NCI-H1092 (cell line): ENCODE data around the gene ATG101.
"Not testable (repeated sequence)": the region's sequence is repeated elsewhere in the genome, so short reads cannot be mapped to it uniquely, and the experiment has no call there.

ENCODE experiments used
- DNase-seq: peaks from one replicate; lab custom pipeline; 2025; lab: John Stamatoyannopoulos, UW

The ATG101 gene

GRCh38 chr12:52097045-52097666 is 27.4 kb downstream of the ATG101 start:
- no peak for DNase-seq

- DNase-seq, result not testable (repeated sequence)
Observed at GRCh38 chr12:52104431-52105089, 34.8 kb downstream of the ATG101 start.

GRCh38 chr12:52116222-52117125 is 46.7 kb downstream of the ATG101 start:
- DNase-seq, result not testable (repeated sequence)

GRCh38 chr12:52117806-52118475 is 48.2 kb downstream of the ATG101 start:
- peak; percentile 50 for DNase-seq

- peak; percentile 36 for DNase-seq
Observed at GRCh38 chr12:52119398-52120254, 49.8 kb downstream of the ATG101 start.

- no peak for DNase-seq
Observed at GRCh38 chr12:52120951-52121823, 51.4 kb downstream of the ATG101 start.

- peak; percentile 24 for DNase-seq
Observed at GRCh38 chr12:52121824-52122539, 52.2 kb downstream of the ATG101 start.

GRCh38 chr12:52122540-52122871 is 52.7 kb downstream of the ATG101 start:
- no peak for DNase-seq

GRCh38 chr12:52122904-52123303 is 53.1 kb downstream of the ATG101 start:
- no peak for DNase-seq

- no peak for DNase-seq
Observed at GRCh38 chr12:52123487-52124186, 53.9 kb downstream of the ATG101 start.

- peak; percentile 60 for DNase-seq
Observed at GRCh38 chr12:52125476-52125900, 55.7 kb downstream of the ATG101 start.

- DNase-seq, result no peak
Observed at GRCh38 chr12:52126050-52126604, 56.3 kb downstream of the ATG101 start.
